Keratinocyte (primary cell): ENCODE data around the gene CD177. TPM values are rescaled to one million over a fixed set of nuclear protein-coding genes. Genes with fewer than 3 reads are reported as not detected.
"Not testable (repeated sequence)": the region's sequence is repeated elsewhere in the genome, so short reads cannot be mapped to it uniquely, and the experiment has no call there.

Experiments
- DNase-seq: peaks from one replicate; pipeline ENCODE4 v3.0.0-alpha.2; 2011; ENCODE audit warnings: low read depth, missing footprints, low spot score
- FAIRE-seq: peaks from 2 replicates; lab custom pipeline; 2011; peaks lifted over from hg19 to GRCh38; lab: Jason Lieb, UNC
- H2AFZ ChIP-seq: 2 replicates; pipeline ENCODE4 v1.6.0; 2012; ENCODE audit warnings: low read length, control low read depth, inconsistent platforms; ENCODE audit not compliant: control insufficient read depth
- H3K27ac ChIP-seq: 2 replicates; pipeline ENCODE4 v1.5.1; 2011; ENCODE audit warnings: low read length; ENCODE audit not compliant: control insufficient read depth, insufficient read depth
- H3K27me3 ChIP-seq: 3 replicates; pipeline ENCODE4 v1.6.0; 2011; ENCODE audit warnings: low read length; ENCODE audit not compliant: control insufficient read depth, insufficient read depth; ENCODE audit errors: extremely low read depth
- H3K36me3 ChIP-seq, 2 experiments: 2 replicates in 1 of 2; 3 replicates in 1 of 2; pipeline ENCODE4 v1.5.1; 2011; ENCODE audit warnings: low read length in 2 of 2, mild to moderate bottlenecking in 1 of 2; ENCODE audit not compliant: control insufficient read depth in 2 of 2, insufficient read depth in 2 of 2; ENCODE audit errors: extremely low read depth in 1 of 2
- H3K4me1 ChIP-seq: 3 replicates; pipeline ENCODE4 v1.5.1; 2011; ENCODE audit warnings: low read length; ENCODE audit not compliant: control insufficient read depth, insufficient read depth; ENCODE audit errors: extremely low read depth
- H3K4me2 ChIP-seq: 3 replicates; pipeline ENCODE4 v1.6.0; 2011; ENCODE audit warnings: low read depth, low read length; ENCODE audit not compliant: control insufficient read depth, insufficient read depth; ENCODE audit errors: extremely low read depth
- H3K4me3 ChIP-seq, 3 experiments: fragments of 200-600 bp in 1 of 3; sonication (generic) in 1 of 3; 2 replicates in 2 of 3; 3 replicates in 1 of 3; pipeline ENCODE4 v1.5.1; 2011 to 2016; ENCODE audit warnings: low read length in 3 of 3, mild to moderate bottlenecking in 3 of 3, control low read depth in 2 of 3, inconsistent platforms in 1 of 3, low read depth in 1 of 3, mixed read lengths in 1 of 3, mixed run types in 1 of 3, moderate library complexity in 1 of 3; ENCODE audit not compliant: control insufficient read depth in 2 of 3, insufficient read depth in 2 of 3; ENCODE audit errors: extremely low read depth in 1 of 3
- H3K79me2 ChIP-seq: 2 replicates; pipeline ENCODE4 v1.6.0; 2012; ENCODE audit warnings: low read length; ENCODE audit not compliant: control insufficient read depth, insufficient read depth
- H3K9ac ChIP-seq: 3 replicates; pipeline ENCODE4 v1.6.0; 2011; ENCODE audit warnings: low read length; ENCODE audit not compliant: control insufficient read depth, insufficient read depth; ENCODE audit errors: extremely low read depth
- H3K9me1 ChIP-seq: 3 replicates; pipeline ENCODE4 v1.6.0; 2011; ENCODE audit warnings: low read length; ENCODE audit not compliant: control insufficient read depth, insufficient read depth; ENCODE audit errors: extremely low read depth
- H3K9me3 ChIP-seq: 2 replicates; pipeline ENCODE4 v1.5.1; 2012; ENCODE audit warnings: low read depth, low read length; ENCODE audit not compliant: control insufficient read depth
- H4K20me1 ChIP-seq: 3 replicates; pipeline ENCODE4 v1.6.0; 2011; ENCODE audit warnings: low read length; ENCODE audit not compliant: control insufficient read depth, insufficient read depth; ENCODE audit errors: extremely low read depth
- CTCF ChIP-seq, 3 experiments: IDR thresholded peaks in 1 of 3; conservative IDR thresholded peaks in 1 of 3; optimal IDR thresholded peaks in 1 of 3; 2 replicates in 2 of 3; 3 replicates in 1 of 3; pipeline versions ENCODE3 to v1.5.1; 2011; ENCODE audit warnings: low read length in 3 of 3, mild to moderate bottlenecking in 3 of 3, moderate library complexity in 2 of 3, control low read depth in 1 of 3, inconsistent platforms in 1 of 3; ENCODE audit not compliant: insufficient read depth in 2 of 3; ENCODE audit errors: extremely low read depth in 1 of 3
- EZH2 ChIP-seq: IDR thresholded peaks from one replicate; pipeline ENCODE4 v1.6.1; 2012; ENCODE audit warnings: inconsistent platforms, mild to moderate bottlenecking, low read length, moderate library complexity
- dilution Hi-C: fragments of 300-500 bp; cut with MboI; formaldehyde crosslinking; loops from one replicate; pipeline ENCODE4 v1.7.0; 2020; ENCODE audit warnings: low sequenced_read_pairs; ENCODE audit not compliant: extremely low pct_ligation_motif_present
- polyA plus RNA-seq, 5 experiments: library from polyadenylated mRNA; depleted of rRNA in 3 of 5; stranded (reverse) in 3 of 5; stranded (forward) in 1 of 5; unstranded in 1 of 5; fragments of >200 nt; gene quantifications; 1 replicate in 1 of 5; 2 replicates in 3 of 5; 3 replicates in 1 of 5; pipeline versions ENCODE4 v1.2.1 to v1.2.3, GENCODE V29; 2011 to 2012; ENCODE audit warnings: missing spikeins in 2 of 5, low read depth in 1 of 5, low replicate concordance in 1 of 5

The CD177 gene
- polyA plus RNA-seq, 1 donor (not counting 4 experiments of a cell fraction or from before 2014, with no cell fraction given) = 1.1 TPM

GRCh38 chr19:43362179-43362578 is 8.7 kb downstream of the CD177 start:
- Histone ChIP-seq H3K4me1 (no peaks in the 10 kb centered on the region), H3K79me2 (no peaks in the 10 kb centered on the region), H3K9me1 (no peaks in the 10 kb centered on the region), H3K9me3 (no peaks in the 10 kb centered on the region), H2AFZ (no peak overlapping the region), H3K36me3 (no peaks in the 10 kb centered on the region), H3K27ac (no peak overlapping the region), H3K27me3 (peaks cover 5% of the 10 kb centered on the region), H4K20me1 (no peaks in the 10 kb centered on the region), H3K9ac (no peak overlapping the region), H3K4me2 (no peak overlapping the region), H3K4me3 (no peak overlapping the region)
- dilution Hi-C loops = no loop called here
- no peak for TF ChIP-seq EZH2
- no peak for TF ChIP-seq CTCF (optimal IDR thresholded peaks at IDR 0.05 in 1 of 3, IDR thresholded peaks at IDR 0.05 in 1 of 3, conservative IDR thresholded peaks at IDR 0.05 in 1 of 3; ENCODE audit: extremely low read depth in 1 of 3, insufficient read depth in 2 of 3, low read length in 3 of 3)
- DNase-seq (no peak), FAIRE-seq (no peak)

- FAIRE-seq = no peak
- Histone ChIP-seq H3K27ac (no peak overlapping the region), H3K27me3 (peaks cover 7% of the 10 kb centered on the region), H3K4me3 (no peak overlapping the region), H3K9me3 (no peaks in the 10 kb centered on the region), H3K4me1 (no peaks in the 10 kb centered on the region), H4K20me1 (no peaks in the 10 kb centered on the region), H3K9ac (no peak overlapping the region), H2AFZ (no peak overlapping the region), H3K79me2 (no peaks in the 10 kb centered on the region), H3K4me2 (no peak overlapping the region), H3K9me1 (no peaks in the 10 kb centered on the region), H3K36me3 (no peaks in the 10 kb centered on the region)
- DNase-seq = no peak
- TF ChIP-seq CTCF (optimal IDR thresholded peaks at IDR 0.05 in 1 of 3, IDR thresholded peaks at IDR 0.05 in 1 of 3, conservative IDR thresholded peaks at IDR 0.05 in 1 of 3; ENCODE audit: extremely low read depth in 1 of 3, insufficient read depth in 2 of 3, low read length in 3 of 3) = no peak
- no peak for TF ChIP-seq EZH2
- dilution Hi-C loops = no loop called here
Measured at GRCh38 chr19:43362745-43363144, 9.3 kb downstream of the CD177 start.

- H3K36me3 ChIP-seq, H3K4me3 ChIP-seq, H3K4me1 ChIP-seq, H3K79me2 ChIP-seq, H3K27ac ChIP-seq, H3K4me2 ChIP-seq, H3K9me3 ChIP-seq, H4K20me1 ChIP-seq, DNase-seq, H3K9ac ChIP-seq, dilution Hi-C loops, H2AFZ ChIP-seq, H3K9me1 ChIP-seq, FAIRE-seq: not testable (repeated sequence)
- H3K27me3 ChIP-seq = peaks cover 12% of the 10 kb centered on the region
Measured at GRCh38 chr19:43365677-43366076, 12.2 kb downstream of the CD177 start.
